Kidney (tissue), 14 donors: ENCODE results near the gene RNF112. TPM values are rescaled to one million over a fixed set of nuclear protein-coding genes. Genes with fewer than 3 reads are reported as not detected.

ENCODE experiments used
- DNase-seq, 5 donors: peaks; one replicate each; pipeline ENCODE4 v3.0.0-alpha.2; 2013 to 2020
- FAIRE-seq: peaks from 2 replicates; lab custom pipeline; 2012; peaks lifted over from hg19 to GRCh38; lab: Jason Lieb, UNC
- H3K27ac ChIP-seq, 2 donors: one replicate each; pipeline ENCODE4 v1.7.0; 2013; ENCODE audit warnings: low read depth in 2 of 2, low read length in 2 of 2, inconsistent platforms in 1 of 2
- H3K27me3 ChIP-seq: one replicate; pipeline ENCODE4 v1.7.1; 2013; ENCODE audit warnings: low read length, inconsistent platforms; ENCODE audit not compliant: control insufficient read depth, insufficient read depth
- H3K36me3 ChIP-seq, 3 donors: one replicate each; pipeline versions ENCODE4 v1.7.0 to v1.7.1; 2013; ENCODE audit warnings: low read length in 3 of 3, control low read depth in 1 of 3, inconsistent platforms in 1 of 3; ENCODE audit not compliant: insufficient read depth in 3 of 3, control insufficient read depth in 2 of 3
- H3K4me1 ChIP-seq, 3 donors: one replicate each; pipeline versions ENCODE4 v1.7.0 to v1.7.1; 2013; ENCODE audit warnings: low read length in 3 of 3, inconsistent platforms in 1 of 3, low read depth in 1 of 3; ENCODE audit not compliant: control insufficient read depth in 2 of 3, insufficient read depth in 2 of 3
- H3K4me3 ChIP-seq, 3 donors: one replicate each; pipeline versions ENCODE4 v1.7.0 to v1.8.1; 2013; ENCODE audit warnings: low read length in 3 of 3, control low read depth in 1 of 3, inconsistent platforms in 1 of 3
- H3K9ac ChIP-seq, 3 donors: one replicate each; pipeline versions ENCODE4 v1.7.0 to v1.7.1; 2013; ENCODE audit warnings: low read length in 3 of 3, control low read depth in 1 of 3, inconsistent platforms in 1 of 3
- H3K9me3 ChIP-seq, 3 donors: one replicate each; pipeline versions ENCODE4 v1.7.0 to v1.7.1; 2013; ENCODE audit warnings: low read length in 3 of 3, control low read depth in 1 of 3, inconsistent platforms in 1 of 3; ENCODE audit not compliant: control insufficient read depth in 2 of 3, insufficient read depth in 1 of 3
- intact Hi-C: fragments of 100-400 bp; cut with DNase I; formaldehyde crosslinking; loops from one replicate; pipeline ENCODE4 v1.11.1; 2022
- polyA plus RNA-seq: library from polyadenylated mRNA; stranded (reverse); fragments of 350-450 nt; fragmentation: Illumina TruSeq; extraction: RNeasy Lipid Tissue Mini Kit (QIAGEN cat#74804); gene quantifications from one replicate; pipeline ENCODE4 v1.2.3, GENCODE V29; 2014; ENCODE audit warnings: low read depth, low replicate concordance; ENCODE audit not compliant: insufficient read depth
- total RNA-seq: library from RNA; stranded (reverse); fragmentation: NEBNext Ultra II Directional; extraction: Animal tissue kit (Norgen Biotek cat#: 25700); gene quantifications from one replicate; pipeline ENCODE4 v1.2.1, GENCODE V29; 2021
- TF ChIP-seq, protein P1 (sequence below): IDR thresholded peaks from 3 replicates; pipeline ENCODE4 v1.5.1; 2012; ENCODE audit warnings: mild to moderate bottlenecking, moderate library complexity, borderline replicate concordance; ENCODE audit not compliant: insufficient read depth; ENCODE audit errors: extremely low read depth
- donor health status: control.
- donor health status: control.
- donor health status: control.
- donor health status: control.
- donor health status: control.
- donor health status: DM: yes; HTN: yes; CAD: no.
- donor health status: Normal renal cell carcinoma (clear cell type).

RNF112 gene
- total and polyA plus RNA-seq, 2 donors from 2014 or later = 0.99 to 7.3 TPM

DNA sequence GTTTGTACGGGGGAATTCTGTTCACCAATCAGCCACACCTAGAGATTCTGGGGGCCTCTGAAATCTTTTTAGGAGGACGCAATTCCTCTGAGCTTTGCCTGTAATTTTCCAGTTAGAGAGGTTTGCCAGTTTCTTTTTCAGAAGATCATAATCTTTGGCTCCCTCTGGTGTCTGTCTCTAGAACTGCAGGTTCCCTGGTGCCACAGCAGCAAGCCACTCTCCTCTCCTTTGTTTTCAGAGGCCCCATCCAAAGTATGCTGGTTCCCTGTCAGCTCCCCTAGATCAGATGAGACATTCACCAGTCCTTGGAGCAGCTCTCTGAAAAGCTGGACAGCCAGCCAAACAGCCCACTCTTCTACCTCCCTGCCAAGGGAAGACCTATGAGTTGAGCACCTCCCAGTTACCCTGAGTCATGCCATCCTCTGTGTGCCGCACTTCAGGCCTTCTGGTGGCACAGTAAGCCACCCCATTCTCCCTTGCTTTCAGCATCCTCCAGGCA, 36.1 kb downstream of the RNF112 start:
- Histone ChIP-seq H3K9me3 (no peaks in the 10 kb centered on the region), H3K4me1 (peaks cover 4 to 15% (median 12%) of the 10 kb centered on the region in 3 donors), H3K27me3 (no peaks in the 10 kb centered on the region), H3K36me3 (no peaks in the 10 kb centered on the region), H3K27ac (no peak overlapping the region), H3K9ac (no peak overlapping the region), H3K4me3 (no peak overlapping the region)
- intact Hi-C loops = loop anchor here (10.0 kb wide), 1 partner anchor 82 kb away; the partner anchor contains the start of gene B9D1
- TF ChIP-seq, protein P1, sequence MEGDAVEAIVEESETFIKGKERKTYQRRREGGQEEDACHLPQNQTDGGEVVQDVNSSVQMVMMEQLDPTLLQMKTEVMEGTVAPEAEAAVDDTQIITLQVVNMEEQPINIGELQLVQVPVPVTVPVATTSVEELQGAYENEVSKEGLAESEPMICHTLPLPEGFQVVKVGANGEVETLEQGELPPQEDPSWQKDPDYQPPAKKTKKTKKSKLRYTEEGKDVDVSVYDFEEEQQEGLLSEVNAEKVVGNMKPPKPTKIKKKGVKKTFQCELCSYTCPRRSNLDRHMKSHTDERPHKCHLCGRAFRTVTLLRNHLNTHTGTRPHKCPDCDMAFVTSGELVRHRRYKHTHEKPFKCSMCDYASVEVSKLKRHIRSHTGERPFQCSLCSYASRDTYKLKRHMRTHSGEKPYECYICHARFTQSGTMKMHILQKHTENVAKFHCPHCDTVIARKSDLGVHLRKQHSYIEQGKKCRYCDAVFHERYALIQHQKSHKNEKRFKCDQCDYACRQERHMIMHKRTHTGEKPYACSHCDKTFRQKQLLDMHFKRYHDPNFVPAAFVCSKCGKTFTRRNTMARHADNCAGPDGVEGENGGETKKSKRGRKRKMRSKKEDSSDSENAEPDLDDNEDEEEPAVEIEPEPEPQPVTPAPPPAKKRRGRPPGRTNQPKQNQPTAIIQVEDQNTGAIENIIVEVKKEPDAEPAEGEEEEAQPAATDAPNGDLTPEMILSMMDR = peak; percentile 98
- peak in 4 of 5 donors; percentile 78 to 92 (median 88) for DNase-seq
- peak; percentile 55 for FAIRE-seq

DNA sequence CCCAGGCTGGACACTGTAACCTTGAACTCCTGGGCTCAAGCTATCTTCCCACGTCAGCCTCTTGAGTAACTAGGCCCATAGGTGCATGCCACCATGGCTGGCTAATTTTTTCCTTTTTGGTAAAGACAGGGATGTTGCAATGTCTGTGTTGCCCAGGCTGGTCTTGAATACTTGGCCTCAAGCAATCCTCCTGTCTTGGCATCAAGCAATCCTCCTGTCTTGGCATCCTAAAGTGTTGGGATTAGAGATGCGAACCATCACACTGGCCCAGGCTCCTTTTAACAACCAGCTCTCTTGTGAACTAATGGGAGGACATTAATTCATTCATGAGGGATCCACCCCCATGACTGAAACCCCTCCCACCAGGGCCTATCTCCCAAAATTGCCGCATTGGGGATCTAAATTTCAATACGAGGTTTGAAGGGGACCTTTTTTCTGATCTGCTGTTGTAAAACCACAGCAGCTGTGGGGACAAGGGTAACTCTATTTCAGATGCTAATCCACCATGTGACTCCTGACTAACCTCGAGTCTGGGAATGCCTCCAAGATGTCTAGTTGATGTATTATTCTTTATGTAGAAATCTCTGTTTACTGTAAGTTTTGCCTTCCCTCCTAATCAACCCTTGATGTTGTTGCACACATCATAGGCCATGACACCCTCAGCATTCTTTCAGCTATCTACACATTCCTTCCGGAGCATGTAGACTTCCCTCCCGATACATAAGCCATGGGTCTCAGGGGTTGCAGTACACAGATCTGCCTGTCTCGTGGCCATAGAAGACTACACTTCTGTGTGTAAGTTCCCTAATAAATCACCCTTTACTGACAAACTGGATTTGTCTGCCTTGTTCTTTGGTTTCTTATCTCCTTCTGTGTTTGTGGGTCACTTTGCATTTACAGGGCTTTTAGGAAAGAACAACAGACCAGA, 37.6 kb downstream of the RNF112 start:
- no peaks in the 10 kb centered on the region for H3K36me3 ChIP-seq
- peak overlapping the region; percentile 59 to 73 for H3K27ac ChIP-seq
- peak; percentile 35 for FAIRE-seq
- TF ChIP-seq, protein P1 = no peak
- H3K9ac ChIP-seq = peak overlapping the region in 2 of 3 donors; percentile 3 to 11
- no peaks in the 10 kb centered on the region for H3K9me3 ChIP-seq
- no peak overlapping the region for H3K4me3 ChIP-seq
- H3K4me1 ChIP-seq = peaks cover 4 to 15% (median 12%) of the 10 kb centered on the region in 3 donors
- peak in 4 of 5 donors; percentile 51 to 98 (median 79) for DNase-seq
- intact Hi-C loops = loop anchor here (10.0 kb wide), 1 partner anchor 84 kb away; the partner anchor contains the start of gene B9D1
- no peaks in the 10 kb centered on the region for H3K27me3 ChIP-seq

DNA sequence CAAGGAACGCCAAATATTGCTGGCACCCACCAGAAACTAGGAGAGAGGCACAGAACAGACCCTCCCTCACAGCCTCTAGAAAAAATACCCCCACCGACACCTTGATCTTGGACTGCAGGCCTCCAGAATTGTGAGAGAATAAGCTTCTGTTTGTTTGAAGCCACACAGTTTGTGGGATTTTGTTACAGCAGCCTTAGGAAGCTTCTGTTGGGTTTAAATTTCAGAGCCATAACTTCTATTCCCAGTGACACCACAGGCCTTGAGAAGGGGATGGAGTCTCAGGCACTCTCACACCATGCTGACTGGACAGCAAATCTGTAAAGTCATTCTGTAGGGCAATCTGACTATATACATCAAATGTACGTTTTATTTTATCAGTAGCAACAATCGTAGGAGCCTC, 38.6 kb downstream of the RNF112 start:
- H3K4me3 ChIP-seq = no peak overlapping the region
- no peaks in the 10 kb centered on the region for H3K9me3 ChIP-seq
- H3K4me1 ChIP-seq = peaks cover 4 to 15% (median 12%) of the 10 kb centered on the region in 3 donors
- intact Hi-C loops = loop anchor here (10.0 kb wide), 1 partner anchor 85 kb away; the partner anchor contains the start of gene B9D1
- no peaks in the 10 kb centered on the region for H3K27me3 ChIP-seq
- no peaks in the 10 kb centered on the region for H3K36me3 ChIP-seq
- no peak overlapping the region for H3K27ac ChIP-seq
- FAIRE-seq (no peak), DNase-seq (peak in 3 of 5 donors; percentile 19 to 64 (median 60))
- no peak overlapping the region for H3K9ac ChIP-seq
- TF ChIP-seq, protein P1 = no peak
